HEK293 (cell line): ENCODE results near the gene VPS18.

Source experiments
- CTCF ChIA-PET: fragments of 350-600 bp; formaldehyde crosslinking; extraction: SDS; loops from one replicate; lab custom pipeline; 2021; ENCODE audit warnings: antibody characterized with exemption; lab: Yijun Ruan, JAX
- POLR2A ChIA-PET: fragments of 300-600 bp; formaldehyde crosslinking; extraction: SDS; loops from one replicate; lab custom pipeline; 2020; ENCODE audit warnings: antibody characterized with exemption, inconsistent platforms; lab: Yijun Ruan, JAX
- H3K27ac ChIP-seq: fragments of 200-500 bp; sonication (Bioruptor generic); 2 replicates; pipeline ENCODE4 v1.5.1; 2014; ENCODE audit warnings: low read depth, low read length, control low read depth, inconsistent platforms; ENCODE audit errors: extremely low read depth
- H3K36me3 ChIP-seq, 2 experiments: fragments of 200-500 bp in 1 of 2; sonication (Bioruptor generic) in 1 of 2; 1 replicate in 1 of 2; 2 replicates in 1 of 2; pipeline ENCODE4 v1.5.1; 2014 to 2017; ENCODE audit warnings: inconsistent platforms in 2 of 2, low read length in 2 of 2; ENCODE audit not compliant: control insufficient read depth in 2 of 2, insufficient read depth in 1 of 2
- H3K4me1 ChIP-seq: fragments of 200-500 bp; sonication (Bioruptor generic); 2 replicates; pipeline ENCODE4 v1.5.1; 2014; ENCODE audit warnings: mild to moderate bottlenecking, low read length, inconsistent platforms; ENCODE audit not compliant: control insufficient read depth, insufficient read depth
- H3K4me3 ChIP-seq: 2 replicates; pipeline ENCODE4 v1.5.1; 2011; ENCODE audit warnings: low read depth, mild to moderate bottlenecking, control low read depth, low read length, moderate library complexity
- H3K9me3 ChIP-seq: fragments of 200-500 bp; sonication (Bioruptor generic); 2 replicates; pipeline ENCODE4 v1.5.1; 2014; ENCODE audit warnings: low read depth, low read length, inconsistent platforms; ENCODE audit not compliant: control insufficient read depth, insufficient read depth
- GLIS2 ChIP-seq: fragments of 450-650 bp; formaldehyde crosslinking; IDR thresholded peaks from 2 replicates; pipeline ENCODE4 v1.5.1; 2016; ENCODE audit warnings: missing biosample characterization, missing genetic modification characterization
- HOXA7 ChIP-seq: sonication (generic); formaldehyde crosslinking; IDR thresholded peaks from 2 replicates; pipeline ENCODE4 v1.8.1; 2022; ENCODE audit warnings: missing genetic modification reagents, borderline replicate concordance
- KLF8 ChIP-seq: fragments of 450-650 bp; formaldehyde crosslinking; IDR thresholded peaks from 2 replicates; pipeline ENCODE4 v1.5.1; 2016; ENCODE audit warnings: missing biosample characterization, missing genetic modification characterization
- MYNN ChIP-seq: fragments of 450-650 bp; formaldehyde crosslinking; IDR thresholded peaks from 2 replicates; pipeline ENCODE4 v1.5.1; 2016; ENCODE audit warnings: missing biosample characterization, missing genetic modification characterization, borderline replicate concordance
- OSR2 ChIP-seq: fragments of 450-650 bp; formaldehyde crosslinking; IDR thresholded peaks from 2 replicates; pipeline ENCODE4 v1.5.1; 2016; ENCODE audit warnings: missing biosample characterization, missing genetic modification characterization
- PRDM10 ChIP-seq: fragments of 450-650 bp; formaldehyde crosslinking; IDR thresholded peaks from 2 replicates; pipeline ENCODE4 v1.5.1; 2016; ENCODE audit warnings: missing biosample characterization, missing genetic modification characterization
- RBAK ChIP-seq: fragments of 450-650 bp; formaldehyde crosslinking; IDR thresholded peaks from 2 replicates; pipeline ENCODE4 v1.5.1; 2016; ENCODE audit warnings: missing biosample characterization, missing genetic modification characterization
- SCRT2 ChIP-seq: fragments of 450-650 bp; formaldehyde crosslinking; IDR thresholded peaks from 2 replicates; pipeline ENCODE4 v1.5.1; 2016; ENCODE audit warnings: missing biosample characterization, missing genetic modification characterization
- SETDB1 ChIP-seq: IDR thresholded peaks from one replicate; pipeline ENCODE4 v1.6.1; 2017; ENCODE audit warnings: mild to moderate bottlenecking, low read length, moderate library complexity, mixed read lengths; ENCODE audit not compliant: insufficient read length
- ZNF133 ChIP-seq: fragments of 450-650 bp; formaldehyde crosslinking; IDR thresholded peaks from 2 replicates; pipeline ENCODE4 v1.5.1; 2016; ENCODE audit warnings: missing biosample characterization, missing genetic modification characterization
- ZNF169 ChIP-seq: fragments of 450-650 bp; formaldehyde crosslinking; IDR thresholded peaks from 2 replicates; pipeline ENCODE4 v1.5.1; 2016; ENCODE audit warnings: missing biosample characterization, missing genetic modification characterization
- ZNF18 ChIP-seq: fragments of 450-650 bp; formaldehyde crosslinking; IDR thresholded peaks from 2 replicates; pipeline ENCODE4 v1.5.1; 2016; ENCODE audit warnings: missing biosample characterization, missing genetic modification characterization
- ZNF311 ChIP-seq: fragments of 450-650 bp; formaldehyde crosslinking; IDR thresholded peaks from 2 replicates; pipeline ENCODE4 v1.5.1; 2017; ENCODE audit warnings: missing biosample characterization, missing genetic modification characterization, borderline replicate concordance
- ZNF521 ChIP-seq: fragments of 450-650 bp; formaldehyde crosslinking; IDR thresholded peaks from 2 replicates; pipeline ENCODE4 v1.5.1; 2017; ENCODE audit warnings: missing biosample characterization, mild to moderate bottlenecking, missing genetic modification characterization
- ZNF626 ChIP-seq: fragments of 450-650 bp; sonication (Bioruptor Pico); formaldehyde crosslinking; IDR thresholded peaks from 2 replicates; pipeline ENCODE4 v1.5.1; 2018; ENCODE audit warnings: missing biosample characterization, missing genetic modification characterization, inconsistent platforms
- ZNF792 ChIP-seq: fragments of 450-650 bp; formaldehyde crosslinking; IDR thresholded peaks from 2 replicates; pipeline ENCODE4 v1.5.1; 2016; ENCODE audit warnings: missing biosample characterization, missing genetic modification characterization
- ZSCAN30 ChIP-seq: fragments of 450-650 bp; IDR thresholded peaks from 2 replicates; pipeline ENCODE4 v1.5.1; 2018; ENCODE audit warnings: missing biosample characterization, mild to moderate bottlenecking, missing genetic modification characterization, moderate library complexity
- ZXDB ChIP-seq: fragments of 450-650 bp; formaldehyde crosslinking; IDR thresholded peaks from 2 replicates; pipeline ENCODE4 v1.5.1; 2016; ENCODE audit warnings: missing biosample characterization, missing genetic modification characterization
- TF ChIP-seq, protein P1 (sequence below): fragments of 450-650 bp; formaldehyde crosslinking; IDR thresholded peaks from 2 replicates; pipeline ENCODE4 v1.5.1; 2016; ENCODE audit warnings: missing biosample characterization, missing genetic modification characterization

VPS18 gene

DNA sequence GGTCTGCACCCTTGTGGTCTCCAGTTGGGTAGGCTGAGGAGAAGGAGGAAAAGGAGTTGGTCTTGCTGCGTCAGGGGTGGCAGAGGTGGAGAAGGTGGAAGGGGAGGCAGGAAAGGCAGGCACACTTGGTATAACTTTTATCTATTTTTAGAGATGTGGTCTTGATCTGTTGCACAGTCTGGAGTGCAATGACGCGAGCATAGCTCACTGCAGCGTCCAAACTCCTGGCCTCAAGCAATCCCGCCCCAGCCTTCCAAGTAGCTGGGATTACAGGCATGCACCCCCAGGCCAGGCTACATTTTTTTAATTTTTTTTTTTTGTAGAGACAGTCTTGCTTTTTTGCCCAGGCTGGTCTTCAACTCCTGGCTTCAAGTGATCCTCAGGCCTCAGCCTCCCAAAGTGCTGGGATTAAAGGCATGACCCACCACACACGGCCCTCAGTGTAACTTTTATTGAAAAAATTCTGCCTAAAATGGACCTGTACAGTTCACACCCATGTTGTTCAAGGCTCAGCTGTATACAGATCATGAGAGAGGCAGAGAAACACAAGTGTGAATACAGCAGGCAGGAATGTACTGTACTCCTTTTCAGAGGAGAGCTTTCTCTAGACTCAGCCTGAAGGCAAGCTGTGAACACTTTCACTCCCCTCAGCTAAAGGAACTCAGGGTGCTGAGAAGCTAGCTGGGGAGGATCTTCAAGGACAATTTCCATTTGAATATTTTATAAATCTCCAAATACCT is 18.1 kb upstream of the VPS18 start:
- H3K36me3 ChIP-seq = no peaks in the 10 kb centered on the region
- CTCF ChIA-PET = interaction anchor here (0.6 kb wide), 1 partner anchor 170 kb away, joined by 4 read pairs; no protein-coding TSS in a partner anchor
- TF ChIP-seq GLIS2 (tag by site-specific recombination) = no peak
- no peak for TF ChIP-seq ZNF133 (tag by site-specific recombination)
- TF ChIP-seq KLF8 (tag by site-specific recombination) = no peak
- no peak for TF ChIP-seq ZXDB
- TF ChIP-seq ZNF18 (tag by site-specific recombination) = peak; percentile 49; the same call in 1 of the 2 replicates
- no peak for TF ChIP-seq ZNF626 (tag by site-specific recombination)
- no peaks in the 10 kb centered on the region for H3K9me3 ChIP-seq
- POLR2A ChIA-PET = no interaction called here
- 0 out of 2 replicates have a peak, but pooled peaks cover 2% of the 10 kb centered on the region for H3K4me1 ChIP-seq
- no peak overlapping the region for H3K27ac ChIP-seq
- no peak overlapping the region for H3K4me3 ChIP-seq

- CTCF ChIA-PET = interaction anchor here (2.2 kb wide), 1 partner anchor 14 kb away, joined by 13 read pairs; no protein-coding TSS in a partner anchor
- H3K4me1 ChIP-seq = 0 out of 2 replicates have a peak, but pooled peaks cover 2% of the 10 kb centered on the region
- H3K36me3 ChIP-seq = no peaks in the 10 kb centered on the region
- no peaks in the 10 kb centered on the region for H3K9me3 ChIP-seq
- POLR2A ChIA-PET = interaction anchor here (0.7 to 1.4 kb wide), 2 partner anchors 16 to 17 kb away, joined by 3 read pairs; no protein-coding TSS in a partner anchor
- TF ChIP-seq KLF8 (tag by site-specific recombination) = no peak
- no peak for TF ChIP-seq ZNF792 (tag by site-specific recombination)
- TF ChIP-seq MYNN (tag by site-specific recombination) = no peak
- TF ChIP-seq ZSCAN30 (tag by site-specific recombination) = no peak
- no peak for TF ChIP-seq SCRT2 (tag by site-specific recombination)
- TF ChIP-seq RBAK (tag by site-specific recombination) = no peak
- TF ChIP-seq HOXA7 (CRISPR knock-in tag) = no peak
- no peak for TF ChIP-seq ZNF311
- TF ChIP-seq ZNF169 (tag by site-specific recombination) = no peak
- TF ChIP-seq OSR2 = no peak
- no peak for TF ChIP-seq SETDB1
- no peak overlapping the region for H3K27ac ChIP-seq
- no peak overlapping the region for H3K4me3 ChIP-seq
Observed at GRCh38 chr15:40877694-40878093, 16.6 kb upstream of the VPS18 start.

- TF ChIP-seq PRDM10 (tag by site-specific recombination) (0 out of 2 replicates have a peak, but pooled peaks have one; percentile 28), ZNF521 (tag by site-specific recombination) (no peak), OSR2 (no peak)
- TF ChIP-seq, protein P1, sequence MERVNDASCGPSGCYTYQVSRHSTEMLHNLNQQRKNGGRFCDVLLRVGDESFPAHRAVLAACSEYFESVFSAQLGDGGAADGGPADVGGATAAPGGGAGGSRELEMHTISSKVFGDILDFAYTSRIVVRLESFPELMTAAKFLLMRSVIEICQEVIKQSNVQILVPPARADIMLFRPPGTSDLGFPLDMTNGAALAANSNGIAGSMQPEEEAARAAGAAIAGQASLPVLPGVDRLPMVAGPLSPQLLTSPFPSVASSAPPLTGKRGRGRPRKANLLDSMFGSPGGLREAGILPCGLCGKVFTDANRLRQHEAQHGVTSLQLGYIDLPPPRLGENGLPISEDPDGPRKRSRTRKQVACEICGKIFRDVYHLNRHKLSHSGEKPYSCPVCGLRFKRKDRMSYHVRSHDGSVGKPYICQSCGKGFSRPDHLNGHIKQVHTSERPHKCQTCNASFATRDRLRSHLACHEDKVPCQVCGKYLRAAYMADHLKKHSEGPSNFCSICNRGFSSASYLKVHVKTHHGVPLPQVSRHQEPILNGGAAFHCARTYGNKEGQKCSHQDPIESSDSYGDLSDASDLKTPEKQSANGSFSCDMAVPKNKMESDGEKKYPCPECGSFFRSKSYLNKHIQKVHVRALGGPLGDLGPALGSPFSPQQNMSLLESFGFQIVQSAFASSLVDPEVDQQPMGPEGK (tag by site-specific recombination) = 0 out of 2 replicates have a peak, but pooled peaks have one; percentile 18
- TF ChIP-seq, all 188 proteins: peak for 2
- Histone ChIP-seq H3K4me3 (no peak overlapping the region), H3K4me1 (0 out of 2 replicates have a peak, but pooled peaks cover 2% of the 10 kb centered on the region), H3K9me3 (no peaks in the 10 kb centered on the region), H3K27ac (no peak overlapping the region), H3K36me3 (no peaks in the 10 kb centered on the region)
- POLR2A ChIA-PET = interaction anchor here (0.6 kb wide), 1 partner anchor 55 kb away, joined by 4 read pairs; no protein-coding TSS in a partner anchor
- CTCF ChIA-PET = interaction anchor here (0.5 to 2.2 kb wide), 5 partner anchors 8 to 29 kb away, joined by 3 to 13 read pairs (median 3); partner anchors contain the start of gene VPS18
Observed at GRCh38 chr15:40878785-40879184, 15.5 kb upstream of the VPS18 start.
